H9 (cell line): ENCODE results near the gene CPM. TPM values are rescaled to one million over a fixed set of nuclear protein-coding genes. Genes with fewer than 3 reads are reported as not detected.

ENCODE experiments used
- DNase-seq: peaks from one replicate; pipeline ENCODE4 v3.0.0-alpha.2; 2017
- H2AFZ ChIP-seq: one replicate; pipeline ENCODE4 v1.6.1; 2013; ENCODE audit warnings: mild to moderate bottlenecking, low read length, control low read depth, moderate library complexity
- H2AK5ac ChIP-seq: 2 replicates; pipeline ENCODE4 v1.6.1; 2013; ENCODE audit warnings: low read length, control low read depth, mixed read lengths; ENCODE audit not compliant: insufficient read length
- H2BK120ac ChIP-seq: one replicate; pipeline ENCODE4 v1.6.1; 2013; ENCODE audit warnings: low read depth, mild to moderate bottlenecking, low read length, control low read depth, inconsistent platforms; ENCODE audit not compliant: poor library complexity, severe bottlenecking
- H2BK12ac ChIP-seq: 2 replicates; pipeline ENCODE4 v1.6.1; 2013; ENCODE audit warnings: low read length, control low read depth, mixed read lengths, low read depth; ENCODE audit not compliant: insufficient read length
- H2BK15ac ChIP-seq: 2 replicates; pipeline ENCODE4 v1.6.1; 2013; ENCODE audit warnings: low read depth, low read length, control low read depth
- H2BK20ac ChIP-seq: one replicate; pipeline ENCODE4 v1.6.1; 2013; ENCODE audit warnings: low read depth, mild to moderate bottlenecking, low read length, control low read depth, inconsistent platforms; ENCODE audit not compliant: poor library complexity, severe bottlenecking
- H2BK5ac ChIP-seq: 2 replicates; pipeline ENCODE4 v1.6.1; 2013; ENCODE audit warnings: low read length, control low read depth, mixed read lengths; ENCODE audit not compliant: insufficient read length
- H3K14ac ChIP-seq: 2 replicates; pipeline ENCODE4 v1.6.1; 2013; ENCODE audit warnings: low read length, control low read depth; ENCODE audit not compliant: insufficient read depth
- H3K18ac ChIP-seq: 2 replicates; pipeline ENCODE4 v1.6.1; 2013; ENCODE audit warnings: low read depth, mild to moderate bottlenecking, mixed read lengths, low read length, control low read depth; ENCODE audit not compliant: insufficient read length
- H3K23ac ChIP-seq: 2 replicates; pipeline ENCODE4 v1.6.1; 2013; ENCODE audit warnings: low read length, control low read depth, mixed read lengths, low read depth; ENCODE audit not compliant: insufficient read length
- H3K23me2 ChIP-seq: 2 replicates; pipeline ENCODE4 v1.6.1; 2013; ENCODE audit warnings: low read depth, mild to moderate bottlenecking, mixed read lengths, low read length, control low read depth; ENCODE audit not compliant: insufficient read length, poor library complexity, severe bottlenecking
- H3K27ac ChIP-seq: 2 replicates; pipeline ENCODE4 v1.5.1; 2013; ENCODE audit warnings: low read length, control low read depth, mixed read lengths, low read depth; ENCODE audit not compliant: insufficient read length
- H3K27me3 ChIP-seq: 2 replicates; pipeline ENCODE4 v1.6.1; 2013; ENCODE audit warnings: low read length, control low read depth, inconsistent platforms; ENCODE audit not compliant: insufficient read depth
- H3K4ac ChIP-seq: 2 replicates; pipeline ENCODE4 v1.6.1; 2013; ENCODE audit warnings: low read depth, mild to moderate bottlenecking, control low read depth, inconsistent platforms, low read length, moderate library complexity
- H3K4me1 ChIP-seq: 2 replicates; pipeline ENCODE4 v1.6.1; 2013; ENCODE audit warnings: low read length, control low read depth, inconsistent platforms; ENCODE audit not compliant: insufficient read depth
- H3K4me2 ChIP-seq: 2 replicates; pipeline ENCODE4 v1.6.1; 2013; ENCODE audit warnings: low read length, control low read depth, mixed read lengths; ENCODE audit not compliant: insufficient read length, insufficient read depth
- H3K56ac ChIP-seq: 2 replicates; pipeline ENCODE4 v1.6.1; 2013; ENCODE audit warnings: low read depth, mild to moderate bottlenecking, mixed read lengths, low read length, control low read depth; ENCODE audit not compliant: insufficient read length
- H3K79me1 ChIP-seq: 2 replicates; pipeline ENCODE4 v1.6.1; 2013; ENCODE audit warnings: low read depth, mild to moderate bottlenecking, moderate library complexity, low read length, control low read depth, inconsistent platforms; ENCODE audit not compliant: insufficient read depth, poor library complexity, severe bottlenecking
- H3K79me2 ChIP-seq: 2 replicates; pipeline ENCODE4 v1.6.1; 2013; ENCODE audit warnings: low read length, control low read depth, inconsistent platforms; ENCODE audit not compliant: insufficient read depth
- H3K9ac ChIP-seq: 2 replicates; pipeline ENCODE4 v1.6.1; 2013; ENCODE audit warnings: low read length, control low read depth, mixed read lengths; ENCODE audit not compliant: insufficient read length; ENCODE audit errors: extremely low read depth
- H3K9me3 ChIP-seq: one replicate; pipeline ENCODE4 v1.6.1; 2013; ENCODE audit warnings: low read depth, low read length, inconsistent platforms; ENCODE audit not compliant: control insufficient read depth
- H3T11ph ChIP-seq: one replicate; pipeline ENCODE4 v1.6.1; 2013; ENCODE audit warnings: mild to moderate bottlenecking, low read length, control low read depth, inconsistent platforms
- H4K20me1 ChIP-seq: one replicate; pipeline ENCODE4 v1.6.1; 2013; ENCODE audit not compliant: control insufficient read depth, insufficient read length, insufficient read depth
- H4K5ac ChIP-seq: 2 replicates; pipeline ENCODE4 v1.6.1; 2013; ENCODE audit warnings: low read depth, mild to moderate bottlenecking, mixed read lengths, low read length, control low read depth; ENCODE audit not compliant: insufficient read length
- H4K8ac ChIP-seq: replicated peaks from 2 replicates; pipeline ENCODE4 v1.6.1; 2013; ENCODE audit warnings: low read length, control low read depth, mixed read lengths, low read depth; ENCODE audit not compliant: insufficient read length
- H4K91ac ChIP-seq: 2 replicates; pipeline ENCODE4 v1.6.1; 2013; ENCODE audit warnings: low read depth, mild to moderate bottlenecking, moderate library complexity, mixed read lengths, low read length, control low read depth; ENCODE audit not compliant: insufficient read length
- H3K27ac Mint-ChIP-seq, 3 experiments: 2 replicates in 2 of 3; 3 replicates in 1 of 3; pipeline ENCODE4 v1.8.0; 2020 to 2021; ENCODE audit warnings: mixed read lengths in 3 of 3, mild to moderate bottlenecking in 1 of 3, moderate library complexity in 1 of 3
- H3K27me3 Mint-ChIP-seq: 2 replicates; pipeline ENCODE4 v1.8.0; 2021; ENCODE audit warnings: low read depth, mild to moderate bottlenecking, moderate library complexity, mixed read lengths
- H3K36me3 Mint-ChIP-seq, 3 experiments: 2 replicates in 2 of 3; 3 replicates in 1 of 3; pipeline ENCODE4 v1.8.0; 2020 to 2021; ENCODE audit warnings: low read depth in 3 of 3, mixed read lengths in 3 of 3; ENCODE audit not compliant: insufficient read depth in 1 of 3
- H3K4me1 Mint-ChIP-seq, 2 experiments: 2 replicates each; pipeline ENCODE4 v1.8.0; 2020; ENCODE audit warnings: mixed read lengths in 2 of 2
- H3K4me3 Mint-ChIP-seq, 2 experiments: 2 replicates in 1 of 2; 3 replicates in 1 of 2; pipeline ENCODE4 v1.8.0; 2020 to 2021; ENCODE audit warnings: mild to moderate bottlenecking in 2 of 2, mixed read lengths in 2 of 2, moderate library complexity in 1 of 2
- H3K9me3 Mint-ChIP-seq, 2 experiments: 2 replicates in 1 of 2; 3 replicates in 1 of 2; pipeline ENCODE4 v1.8.0; 2020; ENCODE audit warnings: mild to moderate bottlenecking in 2 of 2, mixed read lengths in 2 of 2, moderate library complexity in 1 of 2
- WGBS: extraction: QIAGEN DNeasy Blood & Tissue Kit; methylation state at CpG from one replicate; pipeline ENCODE4 v1.1.7; 2013; ENCODE audit warnings: missing lambda C conversion rate, low lambda C conversion rate, mixed read lengths; ENCODE audit not compliant: insufficient read length; ENCODE audit errors: extremely low coverage; 5-methylcytosine and 5-hydroxymethylcytosine counted together
- total RNA-seq: library from RNA; stranded (reverse); gene quantifications from 2 replicates; pipeline ENCODE4 v1.2.1, GENCODE V29; 2021
- TF ChIP-seq, protein P1 (sequence below): fragments of 200-600 bp; sonication (generic); conservative IDR thresholded peaks from 3 replicates; pipeline ENCODE4 v1.8.0; 2021; ENCODE audit warnings: antibody characterized with exemption, mild to moderate bottlenecking

CPM gene
- total RNA-seq, 1 experiment from 2014 or later: 1.2 TPM

- TF ChIP-seq, protein P1, sequence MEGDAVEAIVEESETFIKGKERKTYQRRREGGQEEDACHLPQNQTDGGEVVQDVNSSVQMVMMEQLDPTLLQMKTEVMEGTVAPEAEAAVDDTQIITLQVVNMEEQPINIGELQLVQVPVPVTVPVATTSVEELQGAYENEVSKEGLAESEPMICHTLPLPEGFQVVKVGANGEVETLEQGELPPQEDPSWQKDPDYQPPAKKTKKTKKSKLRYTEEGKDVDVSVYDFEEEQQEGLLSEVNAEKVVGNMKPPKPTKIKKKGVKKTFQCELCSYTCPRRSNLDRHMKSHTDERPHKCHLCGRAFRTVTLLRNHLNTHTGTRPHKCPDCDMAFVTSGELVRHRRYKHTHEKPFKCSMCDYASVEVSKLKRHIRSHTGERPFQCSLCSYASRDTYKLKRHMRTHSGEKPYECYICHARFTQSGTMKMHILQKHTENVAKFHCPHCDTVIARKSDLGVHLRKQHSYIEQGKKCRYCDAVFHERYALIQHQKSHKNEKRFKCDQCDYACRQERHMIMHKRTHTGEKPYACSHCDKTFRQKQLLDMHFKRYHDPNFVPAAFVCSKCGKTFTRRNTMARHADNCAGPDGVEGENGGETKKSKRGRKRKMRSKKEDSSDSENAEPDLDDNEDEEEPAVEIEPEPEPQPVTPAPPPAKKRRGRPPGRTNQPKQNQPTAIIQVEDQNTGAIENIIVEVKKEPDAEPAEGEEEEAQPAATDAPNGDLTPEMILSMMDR: no peak
- Histone ChIP-seq H2AFZ (no peak overlapping the region), H2AK5ac (no peak overlapping the region), H2BK5ac (no peak overlapping the region), H3K14ac (no peak overlapping the region), H2BK12ac (no peak overlapping the region), H4K20me1 (no peaks in the 10 kb centered on the region), H2BK15ac (no peak overlapping the region), H3K4ac (no peak overlapping the region), H3K79me1 (no peaks in the 10 kb centered on the region), H4K5ac (no peak overlapping the region), H3K18ac (no peak overlapping the region), H3K79me2 (no peaks in the 10 kb centered on the region), H3K23ac (no peak overlapping the region), H3K4me1 (no peaks in the 10 kb centered on the region), H3K9ac (no peak overlapping the region), H3K27ac (no peak overlapping the region), H4K91ac (no peak overlapping the region), H3K4me2 (no peak overlapping the region), H2BK20ac (no peak overlapping the region), H2BK120ac (no peak overlapping the region), H4K8ac (no peak overlapping the region), H3T11ph (no peak overlapping the region), H3K56ac (no peak overlapping the region), H3K23me2 (no peaks in the 10 kb centered on the region), H3K9me3 (no peaks in the 10 kb centered on the region), H3K27me3 (no peaks in the 10 kb centered on the region)
- Mint-ChIP-seq H3K4me3 (no peak overlapping the region), H3K9me3 (no peaks in the 10 kb centered on the region), H3K27ac (no peak overlapping the region), H3K36me3 (peaks cover 25 to 93% (median 79%) of the 10 kb centered on the region in 3 experiments; a peak in 6 of 7 replicates), H3K27me3 (no peaks in the 10 kb centered on the region), H3K4me1 (no peaks in the 10 kb centered on the region)
- no CpG with 5 or more reads among the region's 3 CpGs for WGBS
- DNase-seq: no peak
Observed at GRCh38 chr12:68823696-68824095, 109.3 kb downstream of the CPM start.
